ENCODE results near the gene ZMYND8.

GRCh38 chr20:47334022-47334551, 22.4 kb downstream of the ZMYND8 start:
- no peak for TF ChIP-seq ZNF140 (tag by site-specific recombination; IDR thresholded peaks at IDR 0.05)
- no peak for TF ChIP-seq ZNF488 (tag by site-specific recombination; IDR thresholded peaks at IDR 0.05)
- no peak for TF ChIP-seq CTCF (tag by site-specific recombination; IDR thresholded peaks at IDR 0.05)
- no peak for TF ChIP-seq ZNF776 (tag by site-specific recombination; IDR thresholded peaks at IDR 0.05; ENCODE audit: borderline replicate concordance)
- no peak for TF ChIP-seq ZNF704 (tag by site-specific recombination; IDR thresholded peaks at IDR 0.05)
- TF ChIP-seq HOXA7 (CRISPR knock-in tag; IDR thresholded peaks at IDR 0.05; ENCODE audit: borderline replicate concordance): no peak
- TF ChIP-seq ZNF274 (IDR thresholded peaks at IDR 0.05; ENCODE audit: low read length): no peak
- TF ChIP-seq ZNF274 (tag by site-specific recombination; IDR thresholded peaks at IDR 0.05; ENCODE audit: borderline replicate concordance): no peak
- no peak for TF ChIP-seq ZNF341 (tag by site-specific recombination; IDR thresholded peaks at IDR 0.05; ENCODE audit: low read depth)
- TF ChIP-seq ZBTB11 (tag by site-specific recombination; conservative IDR thresholded peaks at IDR 0.05; ENCODE audit: low read depth): no peak
- TF ChIP-seq ZBTB1 (tag by site-specific recombination; IDR thresholded peaks at IDR 0.05): no peak
- no peak for TF ChIP-seq HOXC10 (CRISPR knock-in tag; IDR thresholded peaks at IDR 0.05)
- TF ChIP-seq ZNF785 (tag by site-specific recombination; IDR thresholded peaks at IDR 0.05): no peak
- TF ChIP-seq ZNF324 (tag by site-specific recombination; IDR thresholded peaks at IDR 0.05): no peak

Measured in HEK293 (cell line).